ENCODE measurements around the gene PTGDS. TPM values are rescaled to one million over a fixed set of nuclear protein-coding genes. Genes with fewer than 3 reads are reported as not detected.

The PTGDS gene
- total RNA-seq, 1 experiment from 2014 or later = 3.6 TPM

- H3K79me2 ChIP-seq (ENCODE audit: insufficient read depth, low read length) = no peaks in the 10 kb centered on the region
- no peak overlapping the region for H3K56ac ChIP-seq (ENCODE audit: insufficient read length, low read depth, low read length)
- no peaks in the 10 kb centered on the region for H3K23me2 ChIP-seq (ENCODE audit: insufficient read length, low read depth, low read length, poor library complexity, severe bottlenecking)
- no peak overlapping the region for H3K23ac ChIP-seq (ENCODE audit: insufficient read length, low read depth, low read length)
- H3K14ac ChIP-seq (ENCODE audit: insufficient read depth, low read length) = no peak overlapping the region
- H3K4ac ChIP-seq (ENCODE audit: low read depth, low read length) = no peak overlapping the region
- H3K9me3 ChIP-seq (ENCODE audit: control insufficient read depth, low read depth, low read length) = no peaks in the 10 kb centered on the region
- no peak for DNase-seq
- H2BK12ac ChIP-seq (ENCODE audit: insufficient read length, low read depth, low read length) = no peak overlapping the region
- no peak overlapping the region for H2AFZ ChIP-seq (ENCODE audit: low read length)
- H3K27me3 ChIP-seq (ENCODE audit: insufficient read depth, low read length) = no peaks in the 10 kb centered on the region
- Mint-ChIP-seq H3K4me3 (no peak overlapping the region), H3K9me3 (peaks cover 6% of the 10 kb centered on the region in 2 experiments; a peak in 4 of 5 replicates), H3K36me3 (ENCODE audit: insufficient read depth in 1 of 3, low read depth in 3 of 3) (no peaks in the 10 kb centered on the region; a peak in 1 of 7 replicates), H3K27me3 (ENCODE audit: low read depth) (peaks cover 8% of the 10 kb centered on the region), H3K4me1 (0 out of 4 replicates have a peak, but pooled peaks cover 0 to 2% of the 10 kb centered on the region in 2 experiments), H3K27ac (no peak overlapping the region)
- no peak overlapping the region for H3K27ac ChIP-seq (ENCODE audit: insufficient read length, low read depth, low read length)
- H3K79me1 ChIP-seq (ENCODE audit: insufficient read depth, low read depth, low read length, poor library complexity, severe bottlenecking) = no peaks in the 10 kb centered on the region
- no peak overlapping the region for H3K4me2 ChIP-seq (ENCODE audit: insufficient read depth, insufficient read length, low read length)
- no peak overlapping the region for H4K5ac ChIP-seq (ENCODE audit: insufficient read length, low read depth, low read length)
- no peak overlapping the region for H2BK20ac ChIP-seq (ENCODE audit: low read depth, low read length, poor library complexity, severe bottlenecking)
- no peak overlapping the region for H3K9ac ChIP-seq (ENCODE audit: extremely low read depth, insufficient read length, low read length)
- TF ChIP-seq CTCF (conservative IDR thresholded peaks at IDR 0.05) = no peak
- peaks cover 2% of the 10 kb centered on the region for H4K20me1 ChIP-seq (ENCODE audit: control insufficient read depth, insufficient read depth, insufficient read length)
- H2AK5ac ChIP-seq (ENCODE audit: insufficient read length, low read length) = no peak overlapping the region
- H3K4me1 ChIP-seq (ENCODE audit: insufficient read depth, low read length) = no peaks in the 10 kb centered on the region
- no peak overlapping the region for H2BK15ac ChIP-seq (ENCODE audit: low read depth, low read length)
- no peak overlapping the region for H3K18ac ChIP-seq (ENCODE audit: insufficient read length, low read depth, low read length)
- no peak overlapping the region for H2BK5ac ChIP-seq (ENCODE audit: insufficient read length, low read length)
- H2BK120ac ChIP-seq (ENCODE audit: low read depth, low read length, poor library complexity, severe bottlenecking) = no peak overlapping the region
- H4K91ac ChIP-seq (ENCODE audit: insufficient read length, low read depth, low read length) = no peak overlapping the region
- no CpG with 5 or more reads among the region's 7 CpGs for WGBS (ENCODE audit: extremely low coverage, insufficient read length, low lambda C conversion rate)
- no peak overlapping the region for H3T11ph ChIP-seq (ENCODE audit: low read length)
- no peak overlapping the region for H4K8ac ChIP-seq (replicated peaks; ENCODE audit: insufficient read length, low read depth, low read length)
Observed at GRCh38 chr9:136958473-136958872, 18.8 kb upstream of the PTGDS start.
